ENCODE results near the gene FGD2. TPM values are rescaled to one million over a fixed set of nuclear protein-coding genes. Genes with fewer than 3 reads are reported as not detected.

The FGD2 gene
- total and polyA plus RNA-seq, 2 donors (not counting 3 experiments of a cell fraction or from before 2014, with no cell fraction given), result not detected

- intact Hi-C loops (cut with micrococcal nuclease) (no loop called here), dilution Hi-C loops (cut with MboI; ENCODE audit: extremely low pct_ligation_motif_present, low sequenced_read_pairs) (no loop called here)
- peaks cover 46 to 91% of the 10 kb centered on the region in 2 experiments for H3K36me3 ChIP-seq (ENCODE audit: control insufficient read depth in 2 of 2, extremely low read depth in 1 of 2, insufficient read depth in 2 of 2, low read length in 2 of 2)
- no peaks in the 10 kb centered on the region for H3K27me3 ChIP-seq (ENCODE audit: control insufficient read depth in 2 of 2, insufficient read depth in 2 of 2, low read length in 2 of 2)
- H3K9me1 ChIP-seq (replicated peaks; ENCODE audit: control insufficient read depth, extremely low read depth, insufficient read depth, low read length), result no peaks in the 10 kb centered on the region
- FAIRE-seq, result no peak
- TF ChIP-seq EZH2 (IDR thresholded peaks at IDR 0.05; ENCODE audit: borderline replicate concordance, low read depth, low read length, severe bottlenecking), result no peak
- TF ChIP-seq POLR2AphosphoS5 (IDR thresholded peaks at IDR 0.05; ENCODE audit: insufficient read depth, low read depth, low read length), result no peak
- TF ChIP-seq, protein P1, sequence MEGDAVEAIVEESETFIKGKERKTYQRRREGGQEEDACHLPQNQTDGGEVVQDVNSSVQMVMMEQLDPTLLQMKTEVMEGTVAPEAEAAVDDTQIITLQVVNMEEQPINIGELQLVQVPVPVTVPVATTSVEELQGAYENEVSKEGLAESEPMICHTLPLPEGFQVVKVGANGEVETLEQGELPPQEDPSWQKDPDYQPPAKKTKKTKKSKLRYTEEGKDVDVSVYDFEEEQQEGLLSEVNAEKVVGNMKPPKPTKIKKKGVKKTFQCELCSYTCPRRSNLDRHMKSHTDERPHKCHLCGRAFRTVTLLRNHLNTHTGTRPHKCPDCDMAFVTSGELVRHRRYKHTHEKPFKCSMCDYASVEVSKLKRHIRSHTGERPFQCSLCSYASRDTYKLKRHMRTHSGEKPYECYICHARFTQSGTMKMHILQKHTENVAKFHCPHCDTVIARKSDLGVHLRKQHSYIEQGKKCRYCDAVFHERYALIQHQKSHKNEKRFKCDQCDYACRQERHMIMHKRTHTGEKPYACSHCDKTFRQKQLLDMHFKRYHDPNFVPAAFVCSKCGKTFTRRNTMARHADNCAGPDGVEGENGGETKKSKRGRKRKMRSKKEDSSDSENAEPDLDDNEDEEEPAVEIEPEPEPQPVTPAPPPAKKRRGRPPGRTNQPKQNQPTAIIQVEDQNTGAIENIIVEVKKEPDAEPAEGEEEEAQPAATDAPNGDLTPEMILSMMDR (IDR thresholded peaks at IDR 0.05; ENCODE audit: extremely low read depth in 1 of 2, insufficient read depth in 1 of 2, low read depth in 1 of 2, low read length in 2 of 2), result no peak
- TF ChIP-seq POLR2A (IDR thresholded peaks at IDR 0.05; ENCODE audit: low read depth, low read length), result no peak
- TF ChIP-seq MYC (IDR thresholded peaks at IDR 0.05; ENCODE audit: low read depth, low read length), result no peak
- TF ChIP-seq FOS (IDR thresholded peaks at IDR 0.05; ENCODE audit: borderline replicate concordance, insufficient read depth, low read length), result no peak
- TF ChIP-seq, protein P2, sequence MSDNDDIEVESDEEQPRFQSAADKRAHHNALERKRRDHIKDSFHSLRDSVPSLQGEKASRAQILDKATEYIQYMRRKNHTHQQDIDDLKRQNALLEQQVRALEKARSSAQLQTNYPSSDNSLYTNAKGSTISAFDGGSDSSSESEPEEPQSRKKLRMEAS (IDR thresholded peaks at IDR 0.05; ENCODE audit: insufficient read depth, insufficient read length), result no peak
- no peak for TF ChIP-seq JUN (IDR thresholded peaks at IDR 0.05; ENCODE audit: borderline replicate concordance, insufficient read depth, insufficient read length, low read depth)
- TF ChIP-seq GATA2 (IDR thresholded peaks at IDR 0.05; ENCODE audit: insufficient read depth, insufficient read length, low read depth, low read length), result no peak
- no peak overlapping the region for H2AFZ ChIP-seq (ENCODE audit: low read depth, low read length)
- no peak overlapping the region for H3K27ac ChIP-seq (ENCODE audit: insufficient read depth, low read depth, low read length)
- no peak overlapping the region for H3K9ac ChIP-seq (replicated peaks; ENCODE audit: extremely low read depth, insufficient read depth, low read length)
- no peaks in the 10 kb centered on the region for H4K20me1 ChIP-seq (replicated peaks; ENCODE audit: control insufficient read depth, extremely low read depth, insufficient read depth, low read length)
- ChIA-PET CTCF (no interaction called here), POLR2A (no interaction called here)
- no peak overlapping the region for H3K4me2 ChIP-seq (ENCODE audit: insufficient read depth, low read length)
- H3K79me2 ChIP-seq (ENCODE audit: control insufficient read depth, insufficient read depth, low read length), result peaks cover 8% of the 10 kb centered on the region
- DNase-seq (ENCODE audit: low read depth, low spot score), result no peak
- no peak overlapping the region for H3K4me3 ChIP-seq (replicated peaks in 1 of 3; ENCODE audit: insufficient read depth in 1 of 3, low read depth in 1 of 3, low read length in 3 of 3)
- H3K4me1 ChIP-seq (ENCODE audit: control insufficient read depth, extremely low read depth, insufficient read depth, low read length), result no peaks in the 10 kb centered on the region
- no TSS peak for BruUV-seq (replicated peaks)
- no peaks in the 10 kb centered on the region for H3K9me3 ChIP-seq (replicated peaks; ENCODE audit: control insufficient read depth, insufficient read depth, low read length)
Observed at GRCh38 chr6:36973647-36974046, 31.8 kb upstream of the FGD2 start.

Measured in endothelial cell of umbilical vein (primary cell).